HL-60 (cell line): ENCODE data around the gene DPH3.

Source experiments
- DNase-seq, 2 experiments: peaks; one replicate each; pipeline ENCODE4 v3.0.0-alpha.2; 2010 to 2020; ENCODE audit warnings: low read depth in 1 of 2, low spot score in 1 of 2
- H3K27ac ChIP-seq: fragments of 250-450 bp; sonication (Bioruptor Pico); replicated peaks from 2 replicates; pipeline ENCODE4 v1.5.1; 2020; ENCODE audit warnings: mild to moderate bottlenecking, moderate library complexity
- H3K27me3 ChIP-seq: fragments of 250-450 bp; sonication (Bioruptor Pico); 2 replicates; pipeline ENCODE4 v1.5.1; 2021; ENCODE audit warnings: mild to moderate bottlenecking, moderate library complexity; ENCODE audit not compliant: insufficient read depth, poor library complexity, severe bottlenecking
- H3K4me3 ChIP-seq: replicated peaks from 2 replicates; pipeline ENCODE4 v1.5.1; 2011; ENCODE audit warnings: mild to moderate bottlenecking, control low read depth, low read length; ENCODE audit not compliant: insufficient read depth
- CTCF ChIP-seq: IDR thresholded peaks from one replicate; pipeline ENCODE4 v1.5.1; 2011; ENCODE audit warnings: low read length, control low read depth, inconsistent platforms; ENCODE audit not compliant: insufficient read depth
- GABPA ChIP-seq: IDR thresholded peaks from 2 replicates; pipeline ENCODE4 v1.6.1; 2012; ENCODE audit warnings: low read depth
- POLR2AphosphoS5 ChIP-seq: IDR thresholded peaks from 2 replicates; pipeline ENCODE4 v1.6.1; 2012; ENCODE audit warnings: low read depth
- REST ChIP-seq: IDR thresholded peaks from 2 replicates; pipeline ENCODE4 v1.6.1; 2012; ENCODE audit warnings: low read depth; ENCODE audit not compliant: insufficient replicate concordance
- SPI1 ChIP-seq: IDR thresholded peaks from 2 replicates; pipeline ENCODE4 v1.6.1; 2012; ENCODE audit warnings: low read depth, mild to moderate bottlenecking, borderline replicate concordance

DPH3 gene

GRCh38 chr3:16305111-16305541, 40.4 kb upstream of the DPH3 start:
- Histone ChIP-seq H3K4me3 (no peak overlapping the region), H3K27ac (no peak overlapping the region), H3K27me3 (no peaks in the 10 kb centered on the region)
- TF ChIP-seq POLR2AphosphoS5 (no peak), CTCF (no peak), SPI1 (no peak), REST (no peak), GABPA (no peak)
- DNase-seq, result no peak

- no peak for DNase-seq
- no peak overlapping the region for H3K4me3 ChIP-seq
- no peaks in the 10 kb centered on the region for H3K27me3 ChIP-seq
- no peak overlapping the region for H3K27ac ChIP-seq
- TF ChIP-seq SPI1 (no peak), REST (no peak), CTCF (no peak), POLR2AphosphoS5 (no peak), GABPA (no peak)
Observed at GRCh38 chr3:16304061-16305010, 39.6 kb upstream of the DPH3 start.

GRCh38 chr3:16303037-16303575, 38.4 kb upstream of the DPH3 start:
- Histone ChIP-seq H3K4me3 (no peak overlapping the region), H3K27ac (no peak overlapping the region), H3K27me3 (no peaks in the 10 kb centered on the region)
- DNase-seq, result no peak
- TF ChIP-seq GABPA (no peak), CTCF (no peak), REST (no peak)
